Ovary (tissue), 9 donors: ENCODE data around the gene TRANK1. TPM values are rescaled to one million over a fixed set of nuclear protein-coding genes. Genes with fewer than 3 reads are reported as not detected.

Experiments used
- DNase-seq, 5 donors: peaks; one replicate each; pipeline ENCODE4 v3.0.0-alpha.2; 2019 to 2020
- H3K27ac ChIP-seq, 2 donors: fragments of 200-600 bp; one replicate each; pipeline versions ENCODE4 v1.5.1 to v1.8.0; 2019 to 2022
- H3K27me3 ChIP-seq: fragments of 200-600 bp; one replicate; pipeline ENCODE4 v1.8.0; 2022
- H3K36me3 ChIP-seq: fragments of 200-600 bp; sonication (generic); one replicate; pipeline ENCODE4 v1.5.1; 2019
- H3K4me1 ChIP-seq: one replicate; pipeline ENCODE4 v1.8.1; 2013; ENCODE audit warnings: mild to moderate bottlenecking, moderate library complexity; ENCODE audit not compliant: insufficient read depth
- H3K4me3 ChIP-seq: fragments of 200-600 bp; sonication (generic); one replicate; pipeline ENCODE4 v1.5.1; 2017
- H3K9me3 ChIP-seq, 2 donors: fragments of 200-600 bp in 1 of 2; sonication (generic) in 1 of 2; one replicate each; pipeline versions ENCODE4 v1.5.1 to v1.8.1; 2013 to 2019; ENCODE audit warnings: mild to moderate bottlenecking in 1 of 2, moderate library complexity in 1 of 2
- EP300 ChIP-seq: sonication (generic); formaldehyde crosslinking; IDR thresholded peaks from one replicate; pipeline ENCODE4 v1.6.1; 2017; ENCODE audit warnings: antibody characterized with exemption
- POLR2A ChIP-seq: fragments of 450-650 bp; IDR thresholded peaks from one replicate; pipeline ENCODE4 v1.6.1; 2017; ENCODE audit warnings: antibody characterized with exemption, mild to moderate bottlenecking, moderate library complexity
- WGBS, 3 donors: extraction: QIAGEN DNeasy Blood & Tissue Kit in 1 of 3; methylation state at CpG; one replicate each; pipeline versions ENCODE4 v1.1.5 to v1.1.7; 2013 to 2017; 5-methylcytosine and 5-hydroxymethylcytosine counted together
- intact Hi-C, 4 donors: fragments of 100-400 bp; cut with DNase I; formaldehyde crosslinking; loops; one replicate each; pipeline versions ENCODE4 v1.11.0 to v1.15.1; 2022 to 2023
- polyA plus RNA-seq, 2 donors: library from polyadenylated mRNA; stranded (reverse); fragments of 200-250 nt in 1 of 2; fragments of 350-450 nt in 1 of 2; fragmentation: Illumina TruSeq in 1 of 2; extraction: RNeasy Lipid Tissue Mini Kit (QIAGEN cat#74804) in 1 of 2; gene quantifications; one replicate each; pipeline ENCODE4 v1.2.3, GENCODE V29; 2013 to 2014
- total RNA-seq, 7 donors: library from RNA; depleted of rRNA in 2 of 7; stranded (reverse); fragments of >200 nt in 2 of 7; fragmentation: NEBNext Ultra II Directional in 3 of 7; extraction: Animal tissue kit (Norgen Biotek cat#: 25700) in 3 of 7; gene quantifications; one replicate each; pipeline versions ENCODE4 v1.1.0 to v1.2.4, GENCODE V29; 2016 to 2023
- TF ChIP-seq, protein P1 (sequence below), 3 donors: fragments of 450-650 bp in 2 of 3; fragments of 200-600 bp in 1 of 3; IDR thresholded peaks; one replicate each; pipeline versions ENCODE4 v1.5.1 to v1.8.0; 2016 to 2022; ENCODE audit warnings: antibody characterized with exemption in 3 of 3, mild to moderate bottlenecking in 1 of 3
- donor health status: DM: no; HTN: no; CAD: no; lungs with moderate emphysema.
- donor health status: DM: no; HTN: no; CAD: no.
- donor health status: Bipolar disorder and iron deficiency.
- donor health status: DM: yes; HTN: yes; CAD: no.
- donor health status: DM: no; HTN: no; CAD: no.
- donor health status: DM: yes; HTN: yes; CAD: no.

The TRANK1 gene
- total and polyA plus RNA-seq, 9 donors = 10.7 to 42.4 (median 24.6) TPM

DNA sequence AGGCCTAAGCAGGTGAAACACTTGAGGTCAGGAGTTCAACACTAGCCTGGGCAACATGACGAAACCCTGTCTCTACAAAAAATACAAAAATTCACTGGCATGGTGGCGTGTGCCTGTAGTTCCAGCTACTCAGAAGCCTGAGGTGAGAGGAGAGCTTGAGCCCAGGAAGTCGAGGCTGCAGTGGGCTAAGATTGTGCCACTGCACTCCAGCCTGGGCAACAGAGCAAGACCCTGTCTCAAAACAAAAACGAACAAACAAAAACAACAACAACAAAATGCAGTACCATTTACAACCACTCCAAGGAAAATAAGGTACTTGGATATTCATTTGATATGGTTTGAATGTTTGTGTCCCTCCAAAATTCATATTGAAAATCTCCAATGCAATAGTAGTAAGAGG, 15.6 kb upstream of the TRANK1 start:
- intact Hi-C loops = no loop called here
- 91 to 93% (median 93%) methylated on average over 4 of the region's 4 CpGs for WGBS, 3 donors
- no peak for DNase-seq
- H3K4me3 ChIP-seq = no peak overlapping the region
- no peaks in the 10 kb centered on the region for H3K9me3 ChIP-seq
- TF ChIP-seq POLR2A = no peak
- TF ChIP-seq EP300 = no peak
- TF ChIP-seq, protein P1, sequence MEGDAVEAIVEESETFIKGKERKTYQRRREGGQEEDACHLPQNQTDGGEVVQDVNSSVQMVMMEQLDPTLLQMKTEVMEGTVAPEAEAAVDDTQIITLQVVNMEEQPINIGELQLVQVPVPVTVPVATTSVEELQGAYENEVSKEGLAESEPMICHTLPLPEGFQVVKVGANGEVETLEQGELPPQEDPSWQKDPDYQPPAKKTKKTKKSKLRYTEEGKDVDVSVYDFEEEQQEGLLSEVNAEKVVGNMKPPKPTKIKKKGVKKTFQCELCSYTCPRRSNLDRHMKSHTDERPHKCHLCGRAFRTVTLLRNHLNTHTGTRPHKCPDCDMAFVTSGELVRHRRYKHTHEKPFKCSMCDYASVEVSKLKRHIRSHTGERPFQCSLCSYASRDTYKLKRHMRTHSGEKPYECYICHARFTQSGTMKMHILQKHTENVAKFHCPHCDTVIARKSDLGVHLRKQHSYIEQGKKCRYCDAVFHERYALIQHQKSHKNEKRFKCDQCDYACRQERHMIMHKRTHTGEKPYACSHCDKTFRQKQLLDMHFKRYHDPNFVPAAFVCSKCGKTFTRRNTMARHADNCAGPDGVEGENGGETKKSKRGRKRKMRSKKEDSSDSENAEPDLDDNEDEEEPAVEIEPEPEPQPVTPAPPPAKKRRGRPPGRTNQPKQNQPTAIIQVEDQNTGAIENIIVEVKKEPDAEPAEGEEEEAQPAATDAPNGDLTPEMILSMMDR (IDR thresholded peaks at IDR 0.05) = no peak
- no peak overlapping the region for H3K27ac ChIP-seq
- H3K27me3 ChIP-seq = no peaks in the 10 kb centered on the region
- H3K4me1 ChIP-seq = no peaks in the 10 kb centered on the region
- no peaks in the 10 kb centered on the region for H3K36me3 ChIP-seq

DNA sequence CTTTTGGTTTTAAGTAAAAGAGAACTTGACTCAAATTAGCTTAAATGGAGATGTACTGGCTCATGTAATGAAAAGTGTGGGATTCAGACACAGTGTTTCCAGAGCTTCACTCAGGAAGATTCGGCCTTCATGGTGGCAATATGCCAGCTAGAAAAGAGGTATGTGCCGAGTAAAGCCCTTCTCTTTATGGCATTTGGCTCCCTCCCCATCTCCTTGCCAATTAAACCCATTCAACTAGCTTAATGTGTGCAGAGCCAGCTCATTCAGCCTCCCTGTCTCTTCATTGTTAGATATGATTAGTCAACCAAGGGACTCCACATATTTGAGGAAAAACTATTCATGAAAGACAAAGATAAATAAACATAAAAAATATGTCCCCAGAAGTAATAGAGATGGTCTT, 15.0 kb upstream of the TRANK1 start:
- Histone ChIP-seq H3K27me3 (no peaks in the 10 kb centered on the region), H3K27ac (no peak overlapping the region), H3K4me1 (no peaks in the 10 kb centered on the region), H3K9me3 (no peaks in the 10 kb centered on the region), H3K36me3 (no peaks in the 10 kb centered on the region), H3K4me3 (no peak overlapping the region)
- no peak for DNase-seq
- WGBS, 3 donors = 29 to 48% (median 40%) methylated on average over 2 of the region's 2 CpGs
- TF ChIP-seq POLR2A = no peak
- TF ChIP-seq, protein P1 (IDR thresholded peaks at IDR 0.05) = no peak
- TF ChIP-seq EP300 = no peak
- intact Hi-C loops = loop anchor here (5.0 to 10.0 kb wide), 3 partner anchors 223 to 233 kb away; no protein-coding TSS in a partner anchor

DNA sequence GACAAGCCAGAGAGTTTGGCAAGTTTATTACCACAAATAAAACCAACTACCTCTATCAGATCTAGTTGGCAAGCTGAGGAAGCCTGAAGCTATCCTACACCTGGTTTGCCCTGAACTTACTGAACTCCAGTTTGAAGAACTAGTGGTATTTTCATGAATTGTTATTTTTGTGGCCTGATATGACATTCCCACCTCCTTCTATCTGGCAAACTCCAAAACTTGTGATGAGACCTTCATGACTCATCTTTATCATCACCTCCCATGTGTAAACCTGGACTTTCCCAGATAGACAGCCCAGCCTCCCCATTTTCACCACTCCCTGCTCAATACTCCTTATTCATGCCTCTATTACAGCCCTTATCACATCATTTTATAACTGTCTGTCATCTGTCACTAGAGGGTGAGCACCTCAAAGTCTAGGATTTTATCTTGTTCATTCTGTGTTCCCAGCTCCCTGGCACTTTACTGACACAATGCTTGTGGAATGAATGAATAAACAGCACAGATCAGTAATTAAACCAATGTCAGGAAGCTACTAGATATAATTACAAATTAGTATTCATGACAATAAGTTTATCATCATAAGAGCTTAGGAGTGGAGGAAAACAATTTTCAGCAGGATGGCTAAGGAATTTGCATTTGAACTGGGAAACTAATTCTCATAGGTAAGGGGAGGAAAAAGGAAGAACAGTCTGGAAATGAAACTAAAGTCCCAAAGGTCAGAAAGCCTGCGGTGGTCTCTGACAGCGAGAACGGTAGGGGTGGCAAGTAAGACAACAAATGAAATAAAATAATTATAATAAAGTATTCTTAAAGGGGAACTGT, 13.2 kb upstream of the TRANK1 start:
- H3K27ac ChIP-seq = no peak overlapping the region
- no peaks in the 10 kb centered on the region for H3K4me1 ChIP-seq
- no peaks in the 10 kb centered on the region for H3K36me3 ChIP-seq
- H3K9me3 ChIP-seq = no peaks in the 10 kb centered on the region
- no peak for DNase-seq
- TF ChIP-seq POLR2A = no peak
- TF ChIP-seq EP300 = no peak
- TF ChIP-seq, protein P1 (IDR thresholded peaks at IDR 0.05) = no peak
- no peaks in the 10 kb centered on the region for H3K27me3 ChIP-seq
- 6 to 9% (median 7%) methylated on average over 3 of the region's 3 CpGs for WGBS, 3 donors
- intact Hi-C loops = loop anchor here (5.0 to 10.0 kb wide), 3 partner anchors 221 to 231 kb away; no protein-coding TSS in a partner anchor
- peak overlapping the region; percentile 12 for H3K4me3 ChIP-seq

DNA sequence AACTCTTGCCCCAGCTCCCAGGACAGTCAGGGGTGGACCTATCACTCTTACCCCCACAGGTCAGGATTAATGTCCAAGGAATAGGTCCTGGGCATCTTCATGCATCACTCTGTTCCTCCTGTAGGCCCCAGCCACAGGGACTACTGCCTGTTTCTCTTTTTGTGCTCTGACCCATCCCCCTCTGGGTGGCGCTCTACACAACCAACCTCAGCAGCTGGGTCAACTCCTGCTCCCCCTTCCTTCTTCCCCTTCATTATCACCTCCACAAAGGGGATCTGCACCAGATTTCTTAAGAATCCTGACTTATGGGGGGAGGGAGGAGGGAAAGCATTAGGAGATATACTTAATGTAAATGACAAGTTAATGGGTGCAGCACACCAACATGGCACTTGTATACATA, 12.2 kb upstream of the TRANK1 start:
- Histone ChIP-seq H3K27me3 (no peaks in the 10 kb centered on the region), H3K36me3 (no peaks in the 10 kb centered on the region), H3K4me3 (no peak overlapping the region), H3K27ac (no peak overlapping the region), H3K4me1 (no peaks in the 10 kb centered on the region), H3K9me3 (no peaks in the 10 kb centered on the region)
- TF ChIP-seq EP300 = no peak
- TF ChIP-seq POLR2A = no peak
- TF ChIP-seq, protein P1 (IDR thresholded peaks at IDR 0.05) = no peak
- intact Hi-C loops = loop anchor here (5.0 to 10.0 kb wide), 3 partner anchors 220 to 230 kb away; no protein-coding TSS in a partner anchor
- WGBS, 3 donors = 82 to 92% (median 89%) methylated on average over 1 of the region's 1 CpG
- no peak for DNase-seq
